H1 (cell line): ENCODE data around the gene S100A12. TPM values are rescaled to one million over a fixed set of nuclear protein-coding genes. Genes with fewer than 3 reads are reported as not detected.

ENCODE experiments used
- CTCF ChIA-PET: fragments of 300-600 bp; sonication (Branson Sonifier 250); formaldehyde crosslinking; loops from one replicate; lab custom pipeline; 2021; ENCODE audit not compliant: partially characterized antibody; lab: Charles Lee
- POLR2A ChIA-PET: fragments of 300-600 bp; sonication (Branson Sonifier 250); formaldehyde crosslinking; loops from one replicate; lab custom pipeline; 2021; ENCODE audit warnings: inconsistent platforms; ENCODE audit not compliant: partially characterized antibody; lab: Charles Lee
- DNase-seq, 2 experiments: peaks; one replicate each; pipeline versions ENCODE4 v3.0.0 to v3.0.0-alpha.2; 2010 to 2022; ENCODE audit warnings: low spot score in 2 of 2, low read depth in 1 of 2, mixed read lengths in 1 of 2
- FAIRE-seq: peaks from 2 replicates; lab custom pipeline; 2011; peaks lifted over from hg19 to GRCh38; lab: Jason Lieb, UNC
- H2AFZ ChIP-seq: 2 replicates; pipeline ENCODE4 v1.8.1; 2012; ENCODE audit warnings: low read length, inconsistent platforms
- H2AK5ac ChIP-seq: 2 replicates; pipeline ENCODE4 v1.6.1; 2013; ENCODE audit warnings: low read depth, low read length
- H2BK120ac ChIP-seq: replicated peaks from 2 replicates; pipeline ENCODE3; 2013; ENCODE audit warnings: low read depth, low read length, inconsistent platforms
- H2BK12ac ChIP-seq: 2 replicates; pipeline ENCODE4 v1.6.1; 2013; ENCODE audit warnings: low read depth, low read length
- H2BK15ac ChIP-seq: 2 replicates; pipeline ENCODE4 v1.6.1; 2013; ENCODE audit warnings: low read length
- H2BK20ac ChIP-seq: 2 replicates; pipeline ENCODE4 v1.6.1; 2013; ENCODE audit warnings: low read length
- H2BK5ac ChIP-seq: 2 replicates; pipeline ENCODE4 v1.6.1; 2013; ENCODE audit warnings: low read depth, low read length
- H3K14ac ChIP-seq: 2 replicates; pipeline ENCODE4 v1.6.1; 2013; ENCODE audit warnings: inconsistent platforms; ENCODE audit not compliant: insufficient read length
- H3K18ac ChIP-seq: 2 replicates; pipeline ENCODE4 v1.6.1; 2013; ENCODE audit warnings: low read length; ENCODE audit errors: extremely low read depth
- H3K23ac ChIP-seq: 2 replicates; pipeline ENCODE4 v1.6.1; 2013; ENCODE audit warnings: inconsistent platforms; ENCODE audit not compliant: insufficient read length
- H3K23me2 ChIP-seq: 2 replicates; pipeline ENCODE4 v1.6.1; 2013; ENCODE audit warnings: low read depth, low read length
- H3K27ac ChIP-seq: 2 replicates; pipeline ENCODE4 v1.6.1; 2011; ENCODE audit warnings: low read depth, low read length, inconsistent platforms
- H3K27me3 ChIP-seq, 4 experiments: replicated peaks in 1 of 4; 1 replicate in 1 of 4; 2 replicates in 3 of 4; pipeline versions ENCODE4 v1.6.1 to v1.8.1; 2011 to 2013; ENCODE audit warnings: low read length in 3 of 4, mild to moderate bottlenecking in 3 of 4, inconsistent platforms in 2 of 4, mixed read lengths in 2 of 4, moderate library complexity in 1 of 4; ENCODE audit not compliant: control insufficient read depth in 3 of 4, insufficient read depth in 3 of 4; ENCODE audit errors: extremely low read depth in 1 of 4
- H3K36me3 ChIP-seq, 4 experiments: 2 replicates each; pipeline versions ENCODE4 v1.6.1 to v1.8.1; 2011 to 2013; ENCODE audit warnings: mild to moderate bottlenecking in 4 of 4, low read length in 3 of 4, moderate library complexity in 2 of 4, control low read depth in 1 of 4, inconsistent platforms in 1 of 4; ENCODE audit not compliant: insufficient read depth in 4 of 4, control insufficient read depth in 2 of 4
- H3K4ac ChIP-seq: replicated peaks from 2 replicates; pipeline ENCODE3; 2013; ENCODE audit warnings: low read length, low read depth, mixed read lengths, inconsistent platforms; ENCODE audit not compliant: insufficient read length
- H3K4me1 ChIP-seq, 4 experiments: replicated peaks in 1 of 4; 1 replicate in 1 of 4; 2 replicates in 3 of 4; pipeline versions ENCODE4 v1.6.1 to v1.8.1; 2011 to 2013; ENCODE audit warnings: low read length in 3 of 4, inconsistent platforms in 2 of 4, mixed read lengths in 1 of 4; ENCODE audit not compliant: insufficient read depth in 4 of 4, control insufficient read depth in 3 of 4
- H3K4me2 ChIP-seq, 2 experiments: 2 replicates each; pipeline versions ENCODE4 v1.6.1 to v1.8.1; 2011 to 2013; ENCODE audit warnings: low read depth in 2 of 2, low read length in 2 of 2, control low read depth in 1 of 2, inconsistent platforms in 1 of 2, mild to moderate bottlenecking in 1 of 2; ENCODE audit not compliant: insufficient read depth in 1 of 2
- H3K4me3 ChIP-seq, 4 experiments: fragments of 200-600, 300-600 bp in 1 of 4; sonication (generic), shearing (Covaris generic), sonication (Bioruptor Twin) in 1 of 4; 2 replicates each; pipeline versions ENCODE4 v1.5.1 to v1.8.1; 2011 to 2016; ENCODE audit warnings: low read length in 4 of 4, low read depth in 3 of 4, control low read depth in 2 of 4, inconsistent platforms in 2 of 4, mild to moderate bottlenecking in 2 of 4, mixed read lengths in 1 of 4, moderate library complexity in 1 of 4; ENCODE audit not compliant: insufficient read depth in 2 of 4; ENCODE audit errors: extremely low read depth in 1 of 4
- H3K56ac ChIP-seq: replicated peaks from 2 replicates; pipeline ENCODE3; 2013; ENCODE audit warnings: low read depth, mild to moderate bottlenecking, mixed read lengths, low read length, inconsistent platforms; ENCODE audit not compliant: insufficient read length
- H3K79me1 ChIP-seq: 2 replicates; pipeline ENCODE4 v1.6.1; 2013; ENCODE audit warnings: low read depth, low read length, control low read depth
- H3K79me2 ChIP-seq, 2 experiments: 2 replicates each; pipeline versions ENCODE4 v1.6.1 to v1.8.1; 2012 to 2013; ENCODE audit warnings: low read length in 2 of 2, mild to moderate bottlenecking in 2 of 2, inconsistent platforms in 1 of 2; ENCODE audit not compliant: insufficient read depth in 2 of 2, control insufficient read depth in 1 of 2
- H3K9ac ChIP-seq, 4 experiments: replicated peaks in 1 of 4; 1 replicate in 1 of 4; 2 replicates in 3 of 4; pipeline versions ENCODE4 v1.6.1 to v1.8.1; 2011 to 2013; ENCODE audit warnings: low read depth in 3 of 4, low read length in 3 of 4, control low read depth in 2 of 4, mild to moderate bottlenecking in 2 of 4, moderate library complexity in 2 of 4, inconsistent platforms in 1 of 4; ENCODE audit errors: extremely low read depth in 1 of 4
- H3K9me3 ChIP-seq, 2 experiments: 2 replicates each; pipeline versions ENCODE4 v1.6.1 to v1.8.1; 2012 to 2013; ENCODE audit warnings: mild to moderate bottlenecking in 2 of 2, moderate library complexity in 2 of 2, control low read depth in 1 of 2, inconsistent platforms in 1 of 2, low read depth in 1 of 2, low read length in 1 of 2, mixed read lengths in 1 of 2; ENCODE audit not compliant: insufficient read depth in 2 of 2
- H4K20me1 ChIP-seq, 2 experiments: replicated peaks in 1 of 2; 2 replicates each; pipeline versions ENCODE3 to v1.8.1; 2011 to 2013; ENCODE audit warnings: inconsistent platforms in 2 of 2, low read length in 2 of 2, mild to moderate bottlenecking in 1 of 2; ENCODE audit not compliant: insufficient read depth in 2 of 2, control insufficient read depth in 1 of 2
- H4K5ac ChIP-seq: 2 replicates; pipeline ENCODE4 v1.6.1; 2013; ENCODE audit warnings: low read length, low read depth, mixed read lengths, inconsistent platforms; ENCODE audit not compliant: insufficient read length
- H4K8ac ChIP-seq: 2 replicates; pipeline ENCODE4 v1.8.0; 2013; ENCODE audit warnings: mild to moderate bottlenecking, moderate library complexity, low read length, inconsistent platforms; ENCODE audit not compliant: insufficient read depth; ENCODE audit errors: extremely low read depth
- H4K91ac ChIP-seq: replicated peaks from 2 replicates; pipeline ENCODE3; 2013; ENCODE audit warnings: low read length, mixed read lengths, inconsistent platforms; ENCODE audit not compliant: insufficient read length
- ASH2L ChIP-seq: fragments of 200-600, 300-600 bp; sonication (generic); IDR thresholded peaks from one replicate; pipeline ENCODE4 v1.7.1; 2017; ENCODE audit warnings: low read length
- ATF3 ChIP-seq: IDR thresholded peaks from 2 replicates; pipeline ENCODE4 v1.6.1; 2011; ENCODE audit warnings: low read depth, mild to moderate bottlenecking, low read length; ENCODE audit not compliant: insufficient read depth
- CTBP2 ChIP-seq: IDR thresholded peaks from 2 replicates; pipeline ENCODE4 v1.7.0; 2011; ENCODE audit warnings: borderline replicate concordance, mild to moderate bottlenecking, moderate library complexity, mixed read lengths, low read length; ENCODE audit not compliant: insufficient read depth, insufficient read length
- E2F6 ChIP-seq: IDR thresholded peaks from 2 replicates; pipeline ENCODE4 v1.6.1; 2012; ENCODE audit warnings: inconsistent platforms
- EP300 ChIP-seq, 2 experiments: IDR thresholded peaks; 1 replicate in 1 of 2; 2 replicates in 1 of 2; pipeline ENCODE4 v1.6.1; 2011 to 2012; ENCODE audit warnings: low read depth in 2 of 2, low read length in 2 of 2, mild to moderate bottlenecking in 2 of 2, borderline replicate concordance in 1 of 2, inconsistent platforms in 1 of 2, moderate library complexity in 1 of 2
- KDM1A ChIP-seq: fragments of 200-600, 300-600 bp; sonication (generic); IDR thresholded peaks from 2 replicates; pipeline ENCODE4 v1.7.1; 2016; ENCODE audit warnings: mild to moderate bottlenecking, low read length, borderline replicate concordance
- MAFK ChIP-seq: IDR thresholded peaks from 2 replicates; pipeline ENCODE4 v1.6.1; 2012; ENCODE audit warnings: low read depth, mild to moderate bottlenecking, improper control_type of control experiment, low read length
- NRF1 ChIP-seq: IDR thresholded peaks from 2 replicates; pipeline ENCODE4 v1.6.1; 2011; ENCODE audit warnings: mild to moderate bottlenecking, low read depth, low read length, improper control_type of control experiment
- RNF2 ChIP-seq: fragments of 200-900, 300-1000 bp; sonication (generic); IDR thresholded peaks from 2 replicates; pipeline ENCODE4 v1.7.1; 2016; ENCODE audit warnings: borderline replicate concordance, low read depth, mild to moderate bottlenecking, antibody characterized with exemption, low read length; ENCODE audit not compliant: poor library complexity, severe bottlenecking; ENCODE audit errors: missing control alignments
- RXRA ChIP-seq: IDR thresholded peaks from 2 replicates; pipeline ENCODE4 v1.6.1; 2011; ENCODE audit warnings: low read depth, mild to moderate bottlenecking, low read length, moderate library complexity; ENCODE audit not compliant: insufficient read depth
- SIN3A ChIP-seq, 2 experiments: IDR thresholded peaks in 1 of 2; conservative IDR thresholded peaks in 1 of 2; 2 replicates each; pipeline ENCODE4 v1.6.1; 2011 to 2012; ENCODE audit warnings: low read length in 2 of 2, improper control_type of control experiment in 1 of 2, low read depth in 1 of 2, mild to moderate bottlenecking in 1 of 2
- SIX5 ChIP-seq: IDR thresholded peaks from 2 replicates; pipeline ENCODE4 v1.6.1; 2011; ENCODE audit warnings: mild to moderate bottlenecking, low read depth, low read length
- WGBS, 2 experiments: shearing (Covaris generic) in 1 of 2; methylation state at CpG; one replicate each; pipeline versions ENCODE4 v1.1.6 to v1.1.7; 2013 to 2015; ENCODE audit warnings: low lambda C conversion rate in 2 of 2, mixed read lengths in 2 of 2, inconsistent platforms in 1 of 2, low coverage in 1 of 2, missing lambda C conversion rate in 1 of 2; ENCODE audit not compliant: insufficient replicate concordance in 2 of 2, insufficient coverage in 1 of 2, insufficient read length in 1 of 2; ENCODE audit errors: extremely low coverage in 1 of 2, missing lambda C conversion rate in 1 of 2; 5-methylcytosine and 5-hydroxymethylcytosine counted together
- polyA plus RNA-seq, 7 experiments: library from polyadenylated mRNA; depleted of rRNA in 3 of 7; stranded (reverse) in 5 of 7; unstranded in 2 of 7; fragments of >200 nt in 5 of 7; fragments of 200-250 nt in 2 of 7; gene quantifications; 1 replicate in 5 of 7; 2 replicates in 1 of 7; 4 replicates in 1 of 7; pipeline versions ENCODE4 v1.2.1 to v1.2.3, GENCODE V29; 2011 to 2013; ENCODE audit warnings: missing spikeins in 2 of 7, mixed read lengths in 2 of 7
- total RNA-seq: library from RNA; stranded (reverse); fragmentation: NEBNext Ultra II Directional; extraction: Animal tissue kit (Norgen Biotek cat#: 25700); gene quantifications from 2 replicates; pipeline ENCODE4 v1.2.1, GENCODE V29; 2021

The S100A12 gene
- total and polyA plus RNA-seq, 2 of the 8 experiments (the other 6 are each of a cell fraction or from before 2014, with no cell fraction given) = not detected

DNA sequence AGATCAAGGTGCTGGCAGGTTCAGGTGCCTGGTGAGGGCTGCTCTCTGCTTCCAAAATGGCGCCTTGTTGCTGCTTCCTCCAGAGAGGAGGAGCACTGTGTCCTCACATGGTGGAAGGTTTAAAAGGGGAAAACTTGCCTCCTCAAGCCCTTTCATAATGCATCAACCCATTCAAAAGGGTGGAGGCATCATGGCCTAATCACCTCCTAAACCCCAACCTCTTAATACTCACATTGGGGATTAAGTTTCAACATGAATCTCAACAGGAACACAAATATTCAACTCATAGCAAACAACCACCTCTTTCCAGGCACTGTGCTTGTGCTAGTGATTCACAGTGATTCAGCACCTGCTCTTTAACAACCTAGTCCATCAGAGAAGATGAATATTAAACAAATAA, 4.2 kb downstream of the S100A12 start:
- Histone ChIP-seq H3K27ac (no peak overlapping the region), H2BK120ac (no peak overlapping the region), H3K56ac (no peak overlapping the region), H3K27me3 (no peaks in the 10 kb centered on the region; a peak in 1 of 7 replicates), H2AFZ (no peak overlapping the region), H3K23me2 (no peaks in the 10 kb centered on the region), H2BK20ac (no peak overlapping the region), H3K9ac (no peak overlapping the region), H3K14ac (no peak overlapping the region), H4K91ac (no peak overlapping the region), H2AK5ac (no peak overlapping the region), H3K36me3 (no peaks in the 10 kb centered on the region), H2BK15ac (no peak overlapping the region), H2BK5ac (no peak overlapping the region), H3K4ac (no peak overlapping the region), H3K18ac (no peak overlapping the region), H3K4me3 (no peak overlapping the region), H3K23ac (no peak overlapping the region), H3K9me3 (peaks cover 0 to 2% of the 10 kb centered on the region in 2 experiments; a peak in 1 of 4 replicates), H4K5ac (no peak overlapping the region), H2BK12ac (no peak overlapping the region), H4K8ac (no peak overlapping the region), H3K4me1 (no peaks in the 10 kb centered on the region), H4K20me1 (no peaks in the 10 kb centered on the region), H3K79me1 (no peaks in the 10 kb centered on the region), H3K4me2 (no peak overlapping the region), H3K79me2 (no peaks in the 10 kb centered on the region)
- 88% methylated on average over 1 of the region's 1 CpG; no CpG with 5 or more reads in 1 of the 2 experiments for WGBS, 2 experiments
- DNase-seq (no peak), FAIRE-seq (no peak)
- TF ChIP-seq SIN3A (conservative IDR thresholded peaks at IDR 0.05 in 1 of 2, IDR thresholded peaks at IDR 0.05 in 1 of 2; ENCODE audit: low read depth in 1 of 2, low read length in 2 of 2) (no peak), EP300 (IDR thresholded peaks at IDR 0.05; ENCODE audit: borderline replicate concordance in 1 of 2, low read depth in 2 of 2, low read length in 2 of 2) (no peak), NRF1 (no peak), MAFK (no peak), E2F6 (no peak), SIX5 (no peak), ATF3 (no peak), CTBP2 (no peak), KDM1A (no peak), RNF2 (no peak), ASH2L (no peak), RXRA (no peak)
- ChIA-PET CTCF (no interaction called here), POLR2A (no interaction called here)
